Lower lobe of right lung (tissue), 2 donors: Measurements from ENCODE around the gene SEMA7A. TPM values are rescaled to one million over a fixed set of nuclear protein-coding genes. Genes with fewer than 3 reads are reported as not detected.
A peak's percentile ranks its signal among the peaks of the same experiment; 100 is the strongest.

ENCODE experiments used
- ATAC-seq, 2 donors: fragments of 200-7000 bp; cut with Tn5 transposase; one replicate each; pipeline ENCODE4 v1.9.1; 2020 to 2022; ENCODE audit warnings: mild to moderate bottlenecking in 2 of 2, moderate library complexity in 2 of 2
- DNase-seq: peaks from one replicate; pipeline ENCODE4 v3.0.0-alpha.2; 2020
- H3K27ac ChIP-seq: fragments of 200-600 bp; one replicate; pipeline ENCODE4 v1.8.0; 2022
- H3K27me3 ChIP-seq: fragments of 200-600 bp; one replicate; pipeline ENCODE4 v1.8.0; 2022; ENCODE audit warnings: low read depth
- H3K36me3 ChIP-seq: fragments of 200-600 bp; one replicate; pipeline ENCODE4 v1.8.0; 2022; ENCODE audit warnings: mild to moderate bottlenecking
- H3K4me1 ChIP-seq: fragments of 200-600 bp; one replicate; pipeline ENCODE4 v1.8.0; 2022
- H3K4me3 ChIP-seq: fragments of 200-600 bp; one replicate; pipeline ENCODE4 v1.8.0; 2022; ENCODE audit warnings: mild to moderate bottlenecking
- H3K9me3 ChIP-seq: fragments of 200-600 bp; one replicate; pipeline ENCODE4 v1.8.0; 2022
- CTCF ChIP-seq: fragments of 200-600 bp; IDR thresholded peaks from one replicate; pipeline ENCODE4 v1.8.0; 2022; ENCODE audit warnings: antibody characterized with exemption, mild to moderate bottlenecking
- intact Hi-C: fragments of 100-400 bp; cut with DNase I; formaldehyde crosslinking; loops from one replicate; pipeline ENCODE4 v1.11.0; 2022
- total RNA-seq: library from RNA; stranded (reverse); fragmentation: NEBNext Ultra II Directional; extraction: Animal tissue kit (Norgen Biotek cat#: 25700); gene quantifications from one replicate; pipeline ENCODE4 v1.2.1, GENCODE V29; 2021
- donor health status: DM: no; HTN: yes; CAD: no; lungs with severe emphysema.

The SEMA7A gene
- total RNA-seq, 1 donor from 2014 or later = 4.6 TPM

- Histone ChIP-seq H3K36me3 (peaks cover 64% of the 10 kb centered on the region), H3K4me3 (no peak overlapping the region), H3K4me1 (no peaks in the 10 kb centered on the region), H3K9me3 (no peaks in the 10 kb centered on the region), H3K27me3 (no peaks in the 10 kb centered on the region), H3K27ac (no peak overlapping the region)
- ATAC-seq = no peak
- no peak for DNase-seq
- intact Hi-C loops = no loop called here
- TF ChIP-seq CTCF = no peak
Observed at GRCh38 chr15:74445816-74446763, 12.3 kb upstream of the SEMA7A start.

DNA sequence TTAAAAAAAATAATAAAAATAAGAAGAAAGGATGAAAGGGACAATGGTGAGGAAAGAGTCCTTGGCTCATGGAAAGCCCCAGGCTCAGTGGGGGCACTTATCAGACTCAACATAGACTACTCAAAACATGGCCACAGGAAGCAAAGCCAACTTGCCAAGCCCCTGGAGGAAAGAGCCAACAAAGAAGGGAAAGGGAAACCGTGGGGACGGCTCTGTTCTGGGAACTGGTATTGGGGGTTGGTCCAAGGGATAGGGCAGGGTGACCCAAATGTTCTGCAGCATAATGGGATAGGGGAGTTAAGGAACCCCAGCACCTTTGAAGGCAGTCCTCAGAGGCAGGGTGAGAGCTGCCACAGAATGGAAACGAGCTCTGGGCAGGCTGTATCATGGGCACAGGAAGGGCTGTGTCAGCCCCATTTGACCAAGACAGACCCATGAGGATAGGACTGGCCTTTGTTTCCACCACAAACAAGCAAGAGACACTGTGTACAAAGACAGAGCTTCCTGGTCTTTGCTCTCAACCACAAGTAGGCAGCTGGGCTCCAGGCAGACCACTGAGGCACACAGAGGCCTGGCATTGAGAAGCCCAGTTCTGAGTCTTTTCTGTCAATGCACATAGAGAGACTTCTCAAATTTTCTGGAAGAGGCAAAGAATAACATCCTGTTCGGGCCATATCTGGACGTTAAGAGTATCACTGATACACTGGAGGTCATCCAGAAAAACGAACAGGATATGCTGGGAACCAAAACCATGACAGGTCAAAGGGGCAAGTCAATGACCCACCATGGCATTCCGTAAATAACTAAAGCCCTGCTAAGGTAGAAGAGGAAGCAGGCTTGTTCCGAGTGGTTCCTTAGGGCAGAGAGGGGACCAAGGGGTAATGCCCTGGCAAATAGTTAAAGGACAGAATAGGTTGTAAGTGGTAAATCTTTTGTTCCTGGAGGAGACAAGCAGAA is 10.6 kb upstream of the SEMA7A start:
- Histone ChIP-seq H3K27ac (no peak overlapping the region), H3K36me3 (peaks cover 47% of the 10 kb centered on the region), H3K27me3 (no peaks in the 10 kb centered on the region), H3K9me3 (no peaks in the 10 kb centered on the region), H3K4me1 (no peaks in the 10 kb centered on the region), H3K4me3 (no peak overlapping the region)
- ATAC-seq (peak in 1 of 2 donors; percentile 39), DNase-seq (no peak)
- no peak for TF ChIP-seq CTCF
- intact Hi-C loops = no loop called here

- ATAC-seq (no peak), DNase-seq (no peak)
- no peak for TF ChIP-seq CTCF
- Histone ChIP-seq H3K9me3 (no peaks in the 10 kb centered on the region), H3K36me3 (peaks cover 36% of the 10 kb centered on the region), H3K27ac (no peak overlapping the region), H3K4me1 (no peaks in the 10 kb centered on the region), H3K4me3 (no peak overlapping the region), H3K27me3 (no peaks in the 10 kb centered on the region)
- intact Hi-C loops = no loop called here
Observed at GRCh38 chr15:74443100-74443909, 9.5 kb upstream of the SEMA7A start.

GRCh38 chr15:74442604-74443003 is 8.8 kb upstream of the SEMA7A start:
- no peak overlapping the region for H3K4me3 ChIP-seq
- no peak for ATAC-seq
- H3K9me3 ChIP-seq = no peaks in the 10 kb centered on the region
- intact Hi-C loops = no loop called here
- no peak for TF ChIP-seq CTCF
- H3K4me1 ChIP-seq = no peaks in the 10 kb centered on the region
- no peaks in the 10 kb centered on the region for H3K27me3 ChIP-seq
- H3K36me3 ChIP-seq = peaks cover 29% of the 10 kb centered on the region
- no peak for DNase-seq
- no peak overlapping the region for H3K27ac ChIP-seq

DNA sequence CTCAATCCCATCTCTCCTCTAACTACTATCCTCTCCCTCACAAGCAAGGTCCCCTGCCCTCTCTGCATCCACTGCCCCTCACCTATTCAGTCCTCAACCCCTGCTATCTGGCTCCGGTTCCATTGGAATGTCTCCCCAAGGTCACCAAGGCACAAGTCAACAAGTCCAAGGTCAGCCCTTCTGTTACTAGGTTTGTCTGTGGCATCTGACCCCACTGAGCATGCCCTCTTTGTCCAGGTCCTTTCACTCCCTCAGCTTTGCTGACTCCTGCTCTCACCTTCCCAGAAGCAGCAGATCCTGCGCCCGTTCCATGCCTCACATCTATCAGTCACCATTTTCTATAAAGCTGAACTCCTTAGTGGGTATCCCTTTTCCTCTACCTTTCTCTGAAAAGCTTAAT is 8.3 kb upstream of the SEMA7A start:
- no peak for ATAC-seq
- Histone ChIP-seq H3K4me3 (no peak overlapping the region), H3K27ac (no peak overlapping the region), H3K27me3 (no peaks in the 10 kb centered on the region), H3K36me3 (peaks cover 24% of the 10 kb centered on the region), H3K9me3 (no peaks in the 10 kb centered on the region), H3K4me1 (no peaks in the 10 kb centered on the region)
- DNase-seq = no peak
- intact Hi-C loops = no loop called here
- TF ChIP-seq CTCF = no peak
